NCI-H2196 (cell line): ENCODE measurements around the gene ZNF277.

Source experiments
- DNase-seq: peaks from one replicate; lab custom pipeline; 2025; ENCODE audit not compliant: unreplicated experiment; lab: John Stamatoyannopoulos, UW

The ZNF277 gene, protein sequence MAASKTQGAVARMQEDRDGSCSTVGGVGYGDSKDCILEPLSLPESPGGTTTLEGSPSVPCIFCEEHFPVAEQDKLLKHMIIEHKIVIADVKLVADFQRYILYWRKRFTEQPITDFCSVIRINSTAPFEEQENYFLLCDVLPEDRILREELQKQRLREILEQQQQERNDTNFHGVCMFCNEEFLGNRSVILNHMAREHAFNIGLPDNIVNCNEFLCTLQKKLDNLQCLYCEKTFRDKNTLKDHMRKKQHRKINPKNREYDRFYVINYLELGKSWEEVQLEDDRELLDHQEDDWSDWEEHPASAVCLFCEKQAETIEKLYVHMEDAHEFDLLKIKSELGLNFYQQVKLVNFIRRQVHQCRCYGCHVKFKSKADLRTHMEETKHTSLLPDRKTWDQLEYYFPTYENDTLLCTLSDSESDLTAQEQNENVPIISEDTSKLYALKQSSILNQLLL

GRCh38 chr7:112206238-112206990 is at the start of gene ZNF277, which contains the start of gene DOCK4:
Gene ZNF277, plus strand, starts transcription at chr7:112206695. Its CDS starts 22 bp downstream, at chr7:112206717.
Gene DOCK4, minus strand, starts transcription at chr7:112206399. Its CDS starts 261 bp downstream, at chr7:112206138.
- DNase-seq: peak; percentile 99

- no peak for DNase-seq
Measured at GRCh38 chr7:112157072-112157471, 49.4 kb upstream of the ZNF277 start.

GRCh38 chr7:112159351-112159750 is 47.1 kb upstream of the ZNF277 start:
- no peak for DNase-seq

DNA sequence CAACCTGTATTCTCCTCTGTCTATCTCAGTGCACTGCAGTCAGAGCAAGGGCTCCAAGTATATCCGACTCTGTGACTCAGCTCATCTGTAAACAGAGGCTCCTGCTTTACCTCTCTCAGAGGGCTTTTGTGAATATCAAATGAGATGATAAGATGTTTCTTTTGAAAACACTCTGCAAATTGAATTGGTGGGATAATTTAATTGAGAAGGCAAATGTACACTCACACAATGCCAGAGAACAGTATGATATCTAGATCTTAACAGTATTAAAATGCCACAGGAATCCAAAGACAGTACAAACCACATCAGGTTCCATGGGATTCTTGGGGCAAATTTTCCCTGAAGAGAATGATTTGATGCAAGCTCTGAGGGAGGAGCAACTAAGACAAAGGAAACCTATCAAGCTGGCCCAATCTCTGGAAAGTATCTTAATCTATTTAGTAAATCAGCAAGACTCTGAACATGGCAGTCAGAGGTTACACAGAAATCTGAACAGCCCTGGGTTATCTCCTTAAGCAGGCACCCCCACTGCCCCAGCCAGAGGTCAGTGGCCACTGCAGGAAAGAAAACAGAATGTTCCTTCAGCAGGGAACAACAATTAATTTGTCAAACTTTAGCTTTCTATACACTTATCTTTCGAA is 46.2 kb upstream of the ZNF277 start:
- DNase-seq: no peak

- DNase-seq: no peak
Measured at GRCh38 chr7:112160771-112161150, 45.7 kb upstream of the ZNF277 start.

GRCh38 chr7:112161253-112162141 is 45.0 kb upstream of the ZNF277 start:
- no peak for DNase-seq

- DNase-seq: peak; percentile 26
Measured at GRCh38 chr7:112162142-112162766, 44.2 kb upstream of the ZNF277 start.

- DNase-seq: no peak
Measured at GRCh38 chr7:112162784-112163506, 43.5 kb upstream of the ZNF277 start.

DNA sequence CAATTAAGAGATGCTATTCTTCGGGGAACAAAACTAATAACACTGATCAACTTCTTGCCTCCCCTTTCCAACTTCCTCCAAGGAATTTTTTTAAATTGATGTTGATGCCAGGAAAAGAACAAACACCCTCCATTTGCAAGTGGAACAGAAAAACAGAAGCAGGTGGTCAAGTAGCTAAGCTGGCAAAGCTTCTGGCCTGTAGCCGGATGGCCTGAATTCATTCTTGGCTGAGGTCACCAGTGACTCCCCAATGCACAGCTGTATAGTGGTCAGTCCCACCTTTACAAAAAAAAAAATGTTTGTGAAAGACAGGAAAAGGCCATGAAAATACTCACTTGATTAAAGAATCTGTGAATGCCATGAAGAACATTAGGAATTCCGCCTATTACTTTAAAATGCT is 39.3 kb upstream of the ZNF277 start:
- no peak for DNase-seq

DNA sequence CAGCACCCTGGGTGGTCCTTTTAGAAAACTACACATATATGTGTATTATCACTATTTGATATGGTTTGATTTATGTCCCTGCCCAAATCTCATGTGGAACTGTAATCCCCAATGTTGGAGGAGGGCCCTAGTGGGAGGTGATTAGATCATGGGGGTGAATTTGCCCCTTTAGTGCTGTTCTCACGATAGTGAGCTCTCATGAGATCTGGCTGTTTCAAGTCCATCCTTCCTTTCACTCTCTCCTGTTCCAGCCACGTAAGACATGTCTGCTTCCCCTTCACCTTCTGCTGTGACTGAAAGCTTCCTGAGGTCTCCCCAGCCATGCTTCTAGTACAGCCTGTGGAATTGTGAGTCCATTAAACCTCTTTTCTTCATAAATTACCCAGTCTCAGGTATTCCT is 37.6 kb upstream of the ZNF277 start:
- no peak for DNase-seq

GRCh38 chr7:112171673-112172072 is 34.8 kb upstream of the ZNF277 start:
- DNase-seq: no peak

DNA sequence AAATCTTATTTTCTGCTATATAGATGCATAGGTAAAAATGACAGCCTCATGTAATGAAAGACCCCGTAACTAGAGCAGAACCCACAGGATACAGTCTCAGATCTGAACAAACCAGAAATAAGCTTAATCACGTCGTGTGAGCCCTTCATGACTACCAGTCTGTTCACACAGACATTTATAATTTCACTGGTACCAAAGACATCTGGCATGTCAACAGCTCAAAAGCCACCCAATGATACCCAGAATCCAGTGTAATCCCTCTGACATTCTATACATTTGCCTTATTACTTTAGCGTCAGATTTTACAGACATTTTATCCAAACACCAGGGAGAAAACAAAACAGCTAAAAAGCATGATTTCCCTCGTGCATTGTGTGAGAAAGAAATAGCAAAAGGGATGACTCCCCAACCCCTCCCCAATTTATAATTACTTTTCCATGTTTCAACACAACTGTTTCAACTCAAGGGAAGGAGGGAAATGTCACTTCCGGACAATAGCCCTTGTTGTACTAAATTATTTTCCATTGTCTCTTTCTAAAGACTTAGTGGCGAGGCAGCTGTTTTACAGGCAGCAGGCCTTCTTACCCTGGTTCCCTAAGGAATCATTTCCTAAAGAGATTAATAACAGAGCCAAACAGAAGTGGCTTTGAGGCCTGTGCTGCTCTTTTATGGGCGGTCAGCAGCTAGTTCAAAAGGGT is 33.5 kb upstream of the ZNF277 start:
- DNase-seq: no peak

GRCh38 chr7:112173568-112173905 is 33.0 kb upstream of the ZNF277 start:
- DNase-seq: no peak

DNA sequence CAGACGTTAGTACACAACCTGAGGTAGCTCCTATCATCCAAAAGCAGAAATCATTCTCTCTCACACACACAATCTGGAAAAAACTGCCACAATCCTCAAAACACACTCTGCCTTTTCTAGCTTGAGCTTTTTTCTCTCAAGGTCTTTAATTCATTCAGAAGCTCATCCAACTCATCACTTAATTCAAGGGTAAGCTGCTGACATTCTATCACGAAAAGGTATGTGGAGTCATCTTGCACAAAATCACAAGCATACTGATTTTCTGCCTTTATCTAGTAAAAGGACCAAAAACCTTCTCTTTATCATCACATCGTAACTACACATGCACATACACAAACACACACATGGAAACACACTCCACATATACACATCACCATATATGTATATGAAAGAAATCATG is 32.3 kb upstream of the ZNF277 start:
- no peak for DNase-seq

- DNase-seq: no peak
Measured at GRCh38 chr7:112176241-112176640, 30.3 kb upstream of the ZNF277 start.

- no peak for DNase-seq
Measured at GRCh38 chr7:112176693-112177415, 29.6 kb upstream of the ZNF277 start.

DNA sequence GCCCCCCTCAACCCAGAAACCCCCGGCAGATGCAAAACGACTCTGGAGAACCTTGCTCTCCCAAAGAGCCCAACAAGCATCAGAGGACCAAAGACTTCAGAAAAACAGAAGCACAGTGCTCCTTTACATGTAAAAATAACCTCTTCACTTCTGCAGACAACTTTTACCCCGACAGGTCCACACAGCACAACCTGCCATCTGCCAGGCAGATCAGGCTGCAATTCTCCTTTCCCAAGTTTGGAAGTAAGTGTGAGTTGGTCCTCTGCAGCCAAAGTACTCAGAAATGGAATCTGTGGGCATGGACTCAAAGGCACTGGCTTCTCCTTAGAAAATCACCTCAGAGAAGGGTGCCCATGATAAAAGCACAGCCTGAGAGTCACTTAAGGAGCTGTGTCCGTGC is 26.3 kb upstream of the ZNF277 start:
- no peak for DNase-seq

- DNase-seq: no peak
Measured at GRCh38 chr7:112182749-112183148, 23.7 kb upstream of the ZNF277 start.
